Endothelial cell of umbilical vein (primary cell): ENCODE results near the gene FSTL3. TPM values are rescaled to one million over a fixed set of nuclear protein-coding genes. Genes with fewer than 3 reads are reported as not detected.
"Not testable (repeated sequence)": the region's sequence is repeated elsewhere in the genome, so short reads cannot be mapped to it uniquely, and the experiment has no call there.

Experiments used
- BruUV-seq: library from RNA; stranded (reverse); fragments of 400-500 nt; replicated peaks from 2 replicates; lab custom pipeline; 2021; lab: Mats Ljungman, UMichigan
- CTCF ChIA-PET: fragments of 300-600, 350-600 bp; sonication (Branson Sonifier 250); formaldehyde crosslinking; loops from one replicate; lab custom pipeline; 2021; ENCODE audit warnings: antibody characterized with exemption, inconsistent platforms; lab: Charles Lee
- POLR2A ChIA-PET: fragments of 300-600, 350-600 bp; sonication (Branson Sonifier 250); formaldehyde crosslinking; loops from one replicate; lab custom pipeline; 2021; ENCODE audit warnings: antibody characterized with exemption, inconsistent platforms; lab: Charles Lee
- DNase-seq: peaks from one replicate; pipeline ENCODE4 v3.0.0-alpha.2; 2011; ENCODE audit warnings: low read depth, low spot score
- FAIRE-seq: peaks from 2 replicates; lab custom pipeline; 2011; peaks lifted over from hg19 to GRCh38; lab: Jason Lieb, UNC
- H2AFZ ChIP-seq: 2 replicates; pipeline ENCODE4 v1.6.0; 2012; ENCODE audit warnings: low read depth, low read length, control low read depth, inconsistent platforms
- H3K27ac ChIP-seq: 2 replicates; pipeline ENCODE4 v1.5.1; 2011; ENCODE audit warnings: low read depth, mild to moderate bottlenecking, control low read depth, low read length, moderate library complexity; ENCODE audit not compliant: insufficient read depth
- H3K27me3 ChIP-seq, 2 experiments: 2 replicates each; pipeline versions ENCODE4 v1.6.0 to v1.6.1; 2011; ENCODE audit warnings: low read length in 2 of 2, mixed read lengths in 1 of 2; ENCODE audit not compliant: control insufficient read depth in 2 of 2, insufficient read depth in 2 of 2
- H3K36me3 ChIP-seq, 2 experiments: 2 replicates in 1 of 2; 3 replicates in 1 of 2; pipeline ENCODE4 v1.5.1; 2011; ENCODE audit warnings: low read length in 2 of 2, mild to moderate bottlenecking in 1 of 2, moderate library complexity in 1 of 2; ENCODE audit not compliant: control insufficient read depth in 2 of 2, insufficient read depth in 2 of 2; ENCODE audit errors: extremely low read depth in 1 of 2
- H3K4me1 ChIP-seq: 3 replicates; pipeline ENCODE4 v1.5.1; 2011; ENCODE audit warnings: mild to moderate bottlenecking, low read length; ENCODE audit not compliant: control insufficient read depth, insufficient read depth; ENCODE audit errors: extremely low read depth
- H3K4me2 ChIP-seq: 2 replicates; pipeline ENCODE4 v1.6.1; 2011; ENCODE audit warnings: low read length, control low read depth, mixed read lengths; ENCODE audit not compliant: insufficient read depth
- H3K4me3 ChIP-seq, 3 experiments: fragments of 200-600 bp in 1 of 3; sonication (generic), shearing (Covaris generic) in 1 of 3; replicated peaks in 1 of 3; 2 replicates each; pipeline ENCODE4 v1.5.1; 2011 to 2016; ENCODE audit warnings: control low read depth in 3 of 3, low read length in 3 of 3, mild to moderate bottlenecking in 2 of 3, inconsistent platforms in 1 of 3, low read depth in 1 of 3, moderate library complexity in 1 of 3; ENCODE audit not compliant: insufficient read depth in 1 of 3
- H3K79me2 ChIP-seq: 2 replicates; pipeline ENCODE4 v1.6.0; 2012; ENCODE audit warnings: low read length, inconsistent platforms; ENCODE audit not compliant: control insufficient read depth, insufficient read depth
- H3K9ac ChIP-seq: replicated peaks from 2 replicates; pipeline ENCODE3; 2011; ENCODE audit warnings: low read length, control low read depth; ENCODE audit not compliant: insufficient read depth; ENCODE audit errors: extremely low read depth
- H3K9me1 ChIP-seq: replicated peaks from 3 replicates; pipeline ENCODE4 v1.6.0; 2011; ENCODE audit warnings: mild to moderate bottlenecking, low read length; ENCODE audit not compliant: control insufficient read depth, insufficient read depth; ENCODE audit errors: extremely low read depth
- H3K9me3 ChIP-seq: replicated peaks from 2 replicates; pipeline ENCODE4 v1.5.1; 2012; ENCODE audit warnings: low read length, inconsistent platforms; ENCODE audit not compliant: control insufficient read depth, insufficient read depth
- H4K20me1 ChIP-seq: replicated peaks from 2 replicates; pipeline ENCODE3; 2011; ENCODE audit warnings: mild to moderate bottlenecking, low read length; ENCODE audit not compliant: control insufficient read depth, insufficient read depth; ENCODE audit errors: extremely low read depth
- dilution Hi-C: fragments of 300-500 bp; cut with MboI; formaldehyde crosslinking; loops from one replicate; pipeline ENCODE4 v1.15.0; 2019; ENCODE audit warnings: low sequenced_read_pairs; ENCODE audit not compliant: extremely low pct_ligation_motif_present
- intact Hi-C: fragments of 100-400 bp; cut with micrococcal nuclease; formaldehyde crosslinking; loops from one replicate; pipeline ENCODE4 v1.10.0; 2022
- polyA plus RNA-seq, 4 experiments: library from polyadenylated mRNA; depleted of rRNA in 3 of 4; stranded (reverse) in 3 of 4; unstranded in 1 of 4; fragments of >200 nt; gene quantifications; 2 replicates each; pipeline versions ENCODE4 v1.2.1 to v1.2.3, GENCODE V29; 2011 to 2012; ENCODE audit warnings: missing spikeins in 1 of 4
- total RNA-seq: library from RNA; stranded (reverse); gene quantifications from 2 replicates; pipeline ENCODE4 v1.2.3, GENCODE V29; 2021

Gene FSTL3
- total and polyA plus RNA-seq, 2 donors (not counting 3 experiments of a cell fraction or from before 2014, with no cell fraction given): 19.9 to 45.2 TPM

DNA sequence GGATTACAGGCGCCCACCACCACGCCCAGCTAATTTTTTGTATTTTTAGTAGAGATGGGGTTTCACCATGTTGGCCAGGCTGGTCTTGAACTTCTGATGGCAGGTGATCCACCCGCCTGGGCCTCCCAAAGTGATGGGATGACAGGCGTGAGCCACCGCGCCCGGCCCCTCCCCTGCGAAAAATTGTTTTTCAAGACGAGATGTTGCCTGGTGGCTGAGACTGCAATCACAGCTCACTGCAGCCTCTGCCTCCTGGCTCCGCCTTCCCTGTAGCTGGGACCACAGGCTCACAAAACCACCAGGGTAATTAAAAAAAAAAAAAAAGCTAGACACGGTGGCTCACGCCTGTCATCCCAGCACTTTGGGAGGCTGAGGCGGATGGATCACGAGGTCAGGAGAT lies 23.7 kb downstream of the FSTL3 start:
- H3K36me3 ChIP-seq, H3K27ac ChIP-seq, H3K4me2 ChIP-seq, H3K4me3 ChIP-seq, POLR2A ChIA-PET, H3K27me3 ChIP-seq, intact Hi-C loops, DNase-seq, H3K79me2 ChIP-seq, H3K4me1 ChIP-seq, dilution Hi-C loops, H4K20me1 ChIP-seq, H3K9me1 ChIP-seq, BruUV-seq, H3K9me3 ChIP-seq, FAIRE-seq, H2AFZ ChIP-seq, H3K9ac ChIP-seq: not testable (repeated sequence)
- CTCF ChIA-PET: interaction anchor here (1.0 to 2.0 kb wide), 4 partner anchors 12 to 35 kb away, joined by 3 to 7 read pairs (median 4); no protein-coding TSS in a partner anchor

DNA sequence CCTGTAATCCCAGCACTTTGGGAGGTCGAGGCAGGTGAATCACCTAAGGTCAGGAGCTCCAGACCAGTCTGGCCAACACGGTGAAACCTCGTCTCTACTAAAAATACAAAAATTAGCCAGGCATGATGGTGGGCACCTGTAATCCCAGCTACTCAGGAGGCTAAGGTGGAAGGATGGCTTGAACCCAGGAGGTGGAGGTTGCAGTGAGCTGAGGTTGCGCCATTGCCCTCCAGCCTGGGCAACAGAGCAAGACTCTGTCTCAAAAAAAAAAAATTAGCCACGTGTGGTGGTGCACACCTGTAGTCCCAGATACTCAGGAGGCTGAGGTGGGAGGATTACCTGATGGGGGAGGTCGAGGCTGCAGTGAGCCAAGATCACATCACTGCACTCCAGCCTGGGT lies 26.7 kb downstream of the FSTL3 start:
- DNase-seq, H3K27me3 ChIP-seq, H3K27ac ChIP-seq, H4K20me1 ChIP-seq, H3K4me2 ChIP-seq, H3K4me1 ChIP-seq, BruUV-seq, H3K9me3 ChIP-seq, H3K36me3 ChIP-seq, H3K4me3 ChIP-seq, H3K79me2 ChIP-seq, H3K9ac ChIP-seq, dilution Hi-C loops, H3K9me1 ChIP-seq, FAIRE-seq, H2AFZ ChIP-seq: not testable (repeated sequence)
- ChIA-PET POLR2A (interaction anchor here (0.7 kb wide), 1 partner anchor 381 kb away, joined by 3 read pairs; no protein-coding TSS in a partner anchor), CTCF (interaction anchor here (1.3 to 1.4 kb wide), 2 partner anchors 22 to 31 kb away, joined by 6 to 7 read pairs; no protein-coding TSS in a partner anchor)
- intact Hi-C loops: loop anchor here (1.0 kb wide), 1 partner anchor 23 kb away; no protein-coding TSS in a partner anchor
